GM19239 (cell line): ENCODE data around the gene ACSL3.

ENCODE experiments used
- DNase-seq: peaks from one replicate; pipeline ENCODE4 v3.0.0; 2011; ENCODE audit warnings: low spot score; ENCODE audit not compliant: insufficient read length
- FAIRE-seq: peaks from 2 replicates; lab custom pipeline; 2011; peaks lifted over from hg19 to GRCh38; lab: Jason Lieb, UNC

ACSL3 gene

GRCh38 chr2:222878301-222878876 is 17.6 kb downstream of the ACSL3 start:
- FAIRE-seq (no peak), DNase-seq (no peak)

- DNase-seq = no peak
Observed at GRCh38 chr2:222878877-222879603, 18.2 kb downstream of the ACSL3 start.

GRCh38 chr2:222879604-222879933 is 18.7 kb downstream of the ACSL3 start:
- FAIRE-seq = peak; percentile 44

More at GRCh38 chr2:222878877-222879603, 18.2 kb downstream of the ACSL3 start:
- no peak for FAIRE-seq

DNA sequence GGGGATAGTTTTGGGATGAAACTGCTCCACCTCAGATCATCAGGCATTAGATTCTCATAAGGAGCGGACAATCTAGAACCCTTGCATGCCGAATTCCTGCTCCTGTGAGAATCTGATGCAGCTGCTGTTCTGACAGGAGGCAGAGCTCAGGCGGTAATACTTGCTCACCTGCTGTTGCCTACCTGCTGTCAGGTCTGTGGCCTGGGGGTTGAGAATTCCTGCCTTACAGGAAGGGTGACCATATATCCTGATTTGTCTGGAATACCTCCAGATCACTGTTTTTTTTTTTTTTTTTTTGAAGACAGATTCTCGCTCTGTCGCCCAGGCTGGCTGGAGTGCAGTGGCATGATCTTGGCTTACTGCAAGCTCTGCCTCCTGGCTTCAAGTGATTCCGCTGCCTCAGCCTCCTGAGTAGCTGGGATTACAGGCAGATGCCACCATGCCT is 21.7 kb downstream of the ACSL3 start:
- FAIRE-seq (no peak), DNase-seq (no peak)

More at GRCh38 chr2:222879604-222879933, 18.7 kb downstream of the ACSL3 start:
- no peak for DNase-seq

GRCh38 chr2:222883420-222883819 is 22.6 kb downstream of the ACSL3 start:
- no peak for FAIRE-seq
- no peak for DNase-seq

- FAIRE-seq = no peak
- DNase-seq = no peak
Observed at GRCh38 chr2:222884114-222884771, 23.4 kb downstream of the ACSL3 start.

DNA sequence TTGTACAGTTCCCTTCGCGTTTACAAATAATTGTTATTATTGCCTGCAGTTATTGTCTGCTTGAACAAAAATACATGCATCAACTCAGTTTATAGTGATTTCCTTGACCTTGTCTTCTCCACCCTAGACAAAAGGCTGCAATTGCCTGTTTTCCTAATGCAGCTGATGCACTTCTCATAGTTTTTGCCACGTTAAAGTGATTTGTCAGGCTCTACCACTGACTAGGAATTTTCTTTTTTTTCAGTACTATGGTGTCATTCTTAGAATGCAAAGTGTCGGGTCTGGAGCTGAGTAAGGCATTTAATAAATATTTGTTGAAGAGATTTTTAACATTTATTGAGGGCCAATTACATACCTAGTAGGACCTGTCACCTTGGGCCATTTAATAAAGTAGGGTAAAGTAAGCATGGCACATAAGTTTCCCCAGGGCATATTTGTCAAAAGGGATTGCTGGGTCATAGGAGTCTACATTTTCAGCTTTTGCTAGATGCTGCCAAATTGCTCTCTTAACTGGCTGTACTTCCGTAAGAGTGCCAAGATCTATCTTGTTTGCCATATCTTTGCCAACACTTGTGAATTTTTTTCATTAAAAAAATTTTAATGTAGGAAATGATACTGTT is 24.1 kb downstream of the ACSL3 start:
- DNase-seq (no peak), FAIRE-seq (no peak)

DNA sequence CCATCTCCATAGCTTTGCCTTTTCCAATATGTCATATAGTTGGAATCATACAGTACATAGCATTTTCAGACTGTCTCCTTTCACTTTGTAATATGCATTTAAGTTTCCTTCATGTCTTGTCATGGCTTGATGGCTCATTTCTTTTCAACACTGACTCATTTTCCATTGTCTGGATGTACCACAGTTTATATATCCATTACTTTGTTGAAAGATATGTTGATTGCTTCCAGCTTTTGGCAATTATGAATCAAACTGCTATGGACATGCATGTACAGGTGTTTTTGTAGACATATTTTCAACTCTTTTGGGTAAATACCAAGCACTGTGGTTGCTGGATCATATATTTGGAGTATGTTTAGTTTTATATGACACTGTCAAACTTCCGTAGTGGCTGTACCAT is 26.3 kb downstream of the ACSL3 start:
- DNase-seq (no peak), FAIRE-seq (no peak)

DNA sequence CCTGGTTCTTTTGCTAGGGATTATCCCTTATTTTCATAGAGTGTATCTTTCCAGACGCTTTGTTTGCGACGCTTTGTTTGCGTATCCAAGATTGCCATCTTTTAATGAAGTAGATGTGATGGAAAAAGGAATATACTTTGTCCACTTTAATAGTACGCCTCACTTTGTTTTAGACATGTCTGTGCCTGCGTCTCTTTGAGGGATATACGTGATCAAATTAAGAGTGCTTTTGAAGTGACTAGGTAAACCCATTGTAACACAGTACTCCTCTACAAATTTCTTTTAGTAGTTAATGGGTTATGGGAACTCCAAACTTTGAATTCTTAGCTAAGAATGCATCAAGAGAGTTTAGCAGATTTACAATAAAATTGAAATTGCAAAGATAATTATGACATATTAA is 27.9 kb downstream of the ACSL3 start:
- DNase-seq (no peak), FAIRE-seq (no peak)

- no peak for DNase-seq
- FAIRE-seq = no peak
Observed at GRCh38 chr2:222891890-222892289, 31.1 kb downstream of the ACSL3 start.

- no peak for DNase-seq
- no peak for FAIRE-seq
Observed at GRCh38 chr2:222892321-222892720, 31.5 kb downstream of the ACSL3 start.

GRCh38 chr2:222892761-222893160 is 31.9 kb downstream of the ACSL3 start:
- peak; percentile 37 for FAIRE-seq

GRCh38 chr2:222893716-222894115 is 32.9 kb downstream of the ACSL3 start:
- FAIRE-seq = no peak
- no peak for DNase-seq

More at GRCh38 chr2:222892761-222893160, 31.9 kb downstream of the ACSL3 start:
- DNase-seq = no peak

DNA sequence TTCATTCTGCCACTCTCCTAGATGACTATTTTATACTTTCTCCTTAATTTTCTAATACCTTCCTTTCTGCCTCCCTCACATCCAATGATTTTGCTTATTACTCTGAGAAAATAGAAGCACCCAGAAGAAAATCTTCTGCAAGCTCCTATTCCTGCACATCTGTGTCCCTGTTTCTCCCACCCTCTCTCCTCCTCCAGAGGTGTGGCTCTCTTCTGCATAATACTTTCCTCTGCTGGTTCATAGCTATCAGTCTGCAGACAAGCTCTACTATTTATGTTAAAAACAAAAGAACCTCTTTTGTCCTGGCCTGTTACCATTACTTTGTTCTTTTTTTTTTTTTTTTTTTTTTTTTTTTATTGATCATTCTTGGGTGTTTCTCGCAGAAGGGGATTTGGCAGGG is 34.3 kb downstream of the ACSL3 start:
- FAIRE-seq (no peak), DNase-seq (no peak)

DNA sequence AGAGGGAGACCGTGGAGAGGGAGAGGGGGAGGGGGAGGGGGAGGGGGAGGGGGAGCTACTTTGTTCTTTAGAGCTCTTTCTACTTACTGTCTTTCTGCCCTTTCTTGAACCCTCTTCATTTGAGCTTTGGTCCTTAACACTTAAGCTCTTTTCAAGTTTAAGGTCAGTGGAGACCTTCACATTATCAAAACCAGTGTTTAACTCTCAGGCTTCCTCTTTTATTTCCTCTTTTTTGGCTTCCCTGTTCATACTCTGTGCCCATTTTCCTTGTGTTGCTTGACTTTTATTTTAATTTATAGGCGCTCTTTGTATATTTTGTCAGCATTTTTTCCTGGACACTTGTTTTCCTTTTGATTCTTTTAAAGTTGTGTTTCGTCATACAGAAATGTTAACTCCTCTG is 37.1 kb downstream of the ACSL3 start:
- DNase-seq = no peak
- no peak for FAIRE-seq

DNA sequence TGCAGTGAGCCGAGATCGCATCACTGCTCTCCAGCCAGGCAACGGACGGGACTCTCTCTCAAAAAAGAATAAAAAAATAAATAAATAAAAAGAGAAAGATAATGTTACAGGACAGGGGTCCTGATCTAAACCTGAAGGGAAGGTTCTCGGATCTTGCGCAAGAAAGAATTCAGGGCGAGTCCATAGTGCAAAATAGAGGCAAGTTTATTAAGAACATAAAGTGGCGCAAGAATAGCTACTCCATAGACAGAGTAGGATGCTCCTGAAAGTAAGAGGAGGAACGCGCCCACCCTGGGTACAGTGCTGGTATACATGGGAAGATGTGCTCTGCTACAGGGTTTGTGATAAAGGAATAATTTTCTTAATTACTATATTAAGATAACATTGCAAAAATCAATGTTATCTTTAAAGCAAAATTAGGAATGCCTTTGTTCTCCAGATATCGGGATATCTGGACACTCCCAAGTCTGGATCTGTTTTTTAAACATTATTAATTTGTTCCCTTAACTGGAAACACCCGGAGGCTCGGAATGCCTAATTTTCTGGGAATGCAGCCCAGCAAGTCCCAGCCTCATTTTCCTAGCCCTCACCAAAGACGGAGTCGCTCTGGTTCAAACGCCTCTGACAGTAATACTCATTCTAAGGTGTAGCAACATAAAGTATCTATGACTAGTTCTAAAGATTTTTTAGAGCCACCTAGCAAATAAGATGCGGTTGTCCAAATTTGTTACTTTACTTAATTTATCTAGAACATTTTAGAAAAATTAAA is 38.8 kb downstream of the ACSL3 start:
- FAIRE-seq (no peak), DNase-seq (no peak)

DNA sequence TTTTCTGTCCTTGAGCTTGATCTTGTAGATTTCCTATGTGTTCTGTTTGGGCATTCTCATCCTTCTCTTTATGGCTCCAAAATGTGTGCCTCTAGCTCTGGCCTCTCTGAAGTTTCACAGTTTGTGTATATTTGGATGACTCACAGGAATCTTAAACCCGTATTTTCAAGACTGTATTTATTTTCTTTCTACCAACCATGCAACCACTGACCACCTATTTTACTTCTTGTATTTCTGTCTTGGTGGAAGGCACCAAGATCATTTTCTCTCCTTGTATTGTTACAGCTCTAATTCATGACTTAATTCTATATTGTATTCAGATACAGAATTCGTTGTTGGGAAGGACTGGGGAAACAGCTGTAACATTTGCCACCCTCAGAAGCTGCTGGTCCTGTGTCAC is 39.5 kb downstream of the ACSL3 start:
- no peak for DNase-seq
- FAIRE-seq = no peak

DNA sequence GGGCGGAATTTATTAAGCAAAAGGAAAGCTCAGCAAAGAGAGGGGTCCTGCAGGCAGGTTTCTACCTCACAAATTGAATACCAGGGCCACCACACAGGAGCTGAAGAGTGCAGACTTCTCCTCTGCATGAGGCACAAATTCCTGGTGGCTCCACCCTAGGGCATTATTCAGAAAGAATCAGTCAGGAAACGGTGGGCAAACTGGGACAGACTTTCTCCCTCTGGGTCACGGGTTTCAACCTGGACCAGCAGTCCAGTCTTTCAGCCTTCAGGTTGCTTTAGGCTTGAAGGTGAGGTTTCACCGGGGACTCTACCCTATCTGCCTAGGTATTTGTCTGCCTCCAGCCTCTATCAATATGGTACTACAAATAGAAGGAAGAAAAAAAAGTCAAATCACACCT is 41.8 kb downstream of the ACSL3 start:
- DNase-seq (no peak), FAIRE-seq (no peak)

DNA sequence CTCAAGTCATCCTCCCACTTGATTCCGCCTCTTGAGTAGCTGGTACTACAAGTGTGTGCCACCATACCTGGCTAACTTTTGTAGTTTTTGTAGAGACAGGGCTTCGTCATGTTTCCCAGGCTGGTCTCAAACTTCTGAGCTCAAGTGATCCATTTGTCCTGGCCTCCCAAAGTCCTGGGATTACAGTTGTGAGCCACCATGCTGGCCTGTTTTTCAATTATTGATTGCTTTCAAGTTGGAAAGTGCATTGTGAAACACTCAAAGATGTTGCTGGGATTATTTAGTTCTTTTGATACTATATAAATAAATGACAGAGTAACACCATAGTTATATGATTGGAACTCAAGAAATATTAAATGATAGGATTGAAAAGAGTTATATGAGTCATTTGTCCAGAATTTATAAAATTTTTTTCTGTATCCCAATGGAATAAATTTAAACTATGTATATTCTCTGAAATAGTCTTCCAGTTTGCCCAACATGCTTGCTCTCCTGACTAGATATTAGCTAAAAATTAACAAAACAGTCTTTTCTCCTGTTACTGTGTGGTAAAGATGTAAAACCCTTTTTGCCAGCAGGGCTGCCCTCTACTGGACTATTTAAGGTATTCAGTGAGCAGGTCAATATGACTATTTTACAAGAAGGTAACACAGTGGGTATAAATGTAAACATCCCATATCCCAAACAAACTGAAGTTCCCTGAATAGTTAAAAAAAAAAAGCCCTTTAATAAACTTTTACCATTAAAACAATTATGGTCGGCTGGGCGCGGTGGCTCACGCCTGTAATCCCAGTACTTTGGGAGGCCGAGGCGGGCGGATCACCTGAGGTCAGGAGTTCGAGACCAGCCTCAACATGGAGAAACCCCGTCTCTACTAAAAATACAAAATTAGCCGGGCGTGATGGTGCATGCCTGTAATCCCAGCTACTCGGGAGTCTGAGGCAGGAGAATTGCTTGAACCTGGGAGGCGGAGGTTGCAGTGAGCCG is 42.7 kb downstream of the ACSL3 start:
- FAIRE-seq (peak; percentile 90), DNase-seq (peak; percentile 10)
